H9 (cell line): ENCODE measurements around the gene TMEM119. TPM values are rescaled to one million over a fixed set of nuclear protein-coding genes. Genes with fewer than 3 reads are reported as not detected.

Experiments used
- DNase-seq: peaks from one replicate; pipeline ENCODE4 v3.0.0-alpha.2; 2017
- H2AFZ ChIP-seq: one replicate; pipeline ENCODE4 v1.6.1; 2013; ENCODE audit warnings: mild to moderate bottlenecking, low read length, control low read depth, moderate library complexity
- H2AK5ac ChIP-seq: 2 replicates; pipeline ENCODE4 v1.6.1; 2013; ENCODE audit warnings: low read length, control low read depth, mixed read lengths; ENCODE audit not compliant: insufficient read length
- H2BK120ac ChIP-seq: one replicate; pipeline ENCODE4 v1.6.1; 2013; ENCODE audit warnings: low read depth, mild to moderate bottlenecking, low read length, control low read depth, inconsistent platforms; ENCODE audit not compliant: poor library complexity, severe bottlenecking
- H2BK12ac ChIP-seq: 2 replicates; pipeline ENCODE4 v1.6.1; 2013; ENCODE audit warnings: low read length, control low read depth, mixed read lengths, low read depth; ENCODE audit not compliant: insufficient read length
- H2BK15ac ChIP-seq: 2 replicates; pipeline ENCODE4 v1.6.1; 2013; ENCODE audit warnings: low read depth, low read length, control low read depth
- H2BK20ac ChIP-seq: one replicate; pipeline ENCODE4 v1.6.1; 2013; ENCODE audit warnings: low read depth, mild to moderate bottlenecking, low read length, control low read depth, inconsistent platforms; ENCODE audit not compliant: poor library complexity, severe bottlenecking
- H2BK5ac ChIP-seq: 2 replicates; pipeline ENCODE4 v1.6.1; 2013; ENCODE audit warnings: low read length, control low read depth, mixed read lengths; ENCODE audit not compliant: insufficient read length
- H3K14ac ChIP-seq: 2 replicates; pipeline ENCODE4 v1.6.1; 2013; ENCODE audit warnings: low read length, control low read depth; ENCODE audit not compliant: insufficient read depth
- H3K18ac ChIP-seq: 2 replicates; pipeline ENCODE4 v1.6.1; 2013; ENCODE audit warnings: low read depth, mild to moderate bottlenecking, mixed read lengths, low read length, control low read depth; ENCODE audit not compliant: insufficient read length
- H3K23ac ChIP-seq: 2 replicates; pipeline ENCODE4 v1.6.1; 2013; ENCODE audit warnings: low read length, control low read depth, mixed read lengths, low read depth; ENCODE audit not compliant: insufficient read length
- H3K23me2 ChIP-seq: 2 replicates; pipeline ENCODE4 v1.6.1; 2013; ENCODE audit warnings: low read depth, mild to moderate bottlenecking, mixed read lengths, low read length, control low read depth; ENCODE audit not compliant: insufficient read length, poor library complexity, severe bottlenecking
- H3K27ac ChIP-seq: 2 replicates; pipeline ENCODE4 v1.5.1; 2013; ENCODE audit warnings: low read length, control low read depth, mixed read lengths, low read depth; ENCODE audit not compliant: insufficient read length
- H3K27me3 ChIP-seq: 2 replicates; pipeline ENCODE4 v1.6.1; 2013; ENCODE audit warnings: low read length, control low read depth, inconsistent platforms; ENCODE audit not compliant: insufficient read depth
- H3K4ac ChIP-seq: 2 replicates; pipeline ENCODE4 v1.6.1; 2013; ENCODE audit warnings: low read depth, mild to moderate bottlenecking, control low read depth, inconsistent platforms, low read length, moderate library complexity
- H3K4me1 ChIP-seq: 2 replicates; pipeline ENCODE4 v1.6.1; 2013; ENCODE audit warnings: low read length, control low read depth, inconsistent platforms; ENCODE audit not compliant: insufficient read depth
- H3K4me2 ChIP-seq: 2 replicates; pipeline ENCODE4 v1.6.1; 2013; ENCODE audit warnings: low read length, control low read depth, mixed read lengths; ENCODE audit not compliant: insufficient read length, insufficient read depth
- H3K56ac ChIP-seq: 2 replicates; pipeline ENCODE4 v1.6.1; 2013; ENCODE audit warnings: low read depth, mild to moderate bottlenecking, mixed read lengths, low read length, control low read depth; ENCODE audit not compliant: insufficient read length
- H3K79me1 ChIP-seq: 2 replicates; pipeline ENCODE4 v1.6.1; 2013; ENCODE audit warnings: low read depth, mild to moderate bottlenecking, moderate library complexity, low read length, control low read depth, inconsistent platforms; ENCODE audit not compliant: insufficient read depth, poor library complexity, severe bottlenecking
- H3K79me2 ChIP-seq: 2 replicates; pipeline ENCODE4 v1.6.1; 2013; ENCODE audit warnings: low read length, control low read depth, inconsistent platforms; ENCODE audit not compliant: insufficient read depth
- H3K9ac ChIP-seq: 2 replicates; pipeline ENCODE4 v1.6.1; 2013; ENCODE audit warnings: low read length, control low read depth, mixed read lengths; ENCODE audit not compliant: insufficient read length; ENCODE audit errors: extremely low read depth
- H3K9me3 ChIP-seq: one replicate; pipeline ENCODE4 v1.6.1; 2013; ENCODE audit warnings: low read depth, low read length, inconsistent platforms; ENCODE audit not compliant: control insufficient read depth
- H3T11ph ChIP-seq: one replicate; pipeline ENCODE4 v1.6.1; 2013; ENCODE audit warnings: mild to moderate bottlenecking, low read length, control low read depth, inconsistent platforms
- H4K20me1 ChIP-seq: one replicate; pipeline ENCODE4 v1.6.1; 2013; ENCODE audit not compliant: control insufficient read depth, insufficient read length, insufficient read depth
- H4K5ac ChIP-seq: 2 replicates; pipeline ENCODE4 v1.6.1; 2013; ENCODE audit warnings: low read depth, mild to moderate bottlenecking, mixed read lengths, low read length, control low read depth; ENCODE audit not compliant: insufficient read length
- H4K8ac ChIP-seq: replicated peaks from 2 replicates; pipeline ENCODE4 v1.6.1; 2013; ENCODE audit warnings: low read length, control low read depth, mixed read lengths, low read depth; ENCODE audit not compliant: insufficient read length
- H4K91ac ChIP-seq: 2 replicates; pipeline ENCODE4 v1.6.1; 2013; ENCODE audit warnings: low read depth, mild to moderate bottlenecking, moderate library complexity, mixed read lengths, low read length, control low read depth; ENCODE audit not compliant: insufficient read length
- H3K27ac Mint-ChIP-seq, 3 experiments: 2 replicates in 2 of 3; 3 replicates in 1 of 3; pipeline ENCODE4 v1.8.0; 2020 to 2021; ENCODE audit warnings: mixed read lengths in 3 of 3, mild to moderate bottlenecking in 1 of 3, moderate library complexity in 1 of 3
- H3K27me3 Mint-ChIP-seq: 2 replicates; pipeline ENCODE4 v1.8.0; 2021; ENCODE audit warnings: low read depth, mild to moderate bottlenecking, moderate library complexity, mixed read lengths
- H3K36me3 Mint-ChIP-seq, 3 experiments: 2 replicates in 2 of 3; 3 replicates in 1 of 3; pipeline ENCODE4 v1.8.0; 2020 to 2021; ENCODE audit warnings: low read depth in 3 of 3, mixed read lengths in 3 of 3; ENCODE audit not compliant: insufficient read depth in 1 of 3
- H3K4me1 Mint-ChIP-seq, 2 experiments: 2 replicates each; pipeline ENCODE4 v1.8.0; 2020; ENCODE audit warnings: mixed read lengths in 2 of 2
- H3K4me3 Mint-ChIP-seq, 2 experiments: 2 replicates in 1 of 2; 3 replicates in 1 of 2; pipeline ENCODE4 v1.8.0; 2020 to 2021; ENCODE audit warnings: mild to moderate bottlenecking in 2 of 2, mixed read lengths in 2 of 2, moderate library complexity in 1 of 2
- H3K9me3 Mint-ChIP-seq, 2 experiments: 2 replicates in 1 of 2; 3 replicates in 1 of 2; pipeline ENCODE4 v1.8.0; 2020; ENCODE audit warnings: mild to moderate bottlenecking in 2 of 2, mixed read lengths in 2 of 2, moderate library complexity in 1 of 2
- WGBS: extraction: QIAGEN DNeasy Blood & Tissue Kit; methylation state at CpG from one replicate; pipeline ENCODE4 v1.1.7; 2013; ENCODE audit warnings: missing lambda C conversion rate, low lambda C conversion rate, mixed read lengths; ENCODE audit not compliant: insufficient read length; ENCODE audit errors: extremely low coverage; 5-methylcytosine and 5-hydroxymethylcytosine counted together
- total RNA-seq: library from RNA; stranded (reverse); gene quantifications from 2 replicates; pipeline ENCODE4 v1.2.1, GENCODE V29; 2021
- TF ChIP-seq, protein P1 (sequence below): fragments of 200-600 bp; sonication (generic); conservative IDR thresholded peaks from 3 replicates; pipeline ENCODE4 v1.8.0; 2021; ENCODE audit warnings: antibody characterized with exemption, mild to moderate bottlenecking

TMEM119 gene
- total RNA-seq, 1 experiment from 2014 or later, result not detected

DNA sequence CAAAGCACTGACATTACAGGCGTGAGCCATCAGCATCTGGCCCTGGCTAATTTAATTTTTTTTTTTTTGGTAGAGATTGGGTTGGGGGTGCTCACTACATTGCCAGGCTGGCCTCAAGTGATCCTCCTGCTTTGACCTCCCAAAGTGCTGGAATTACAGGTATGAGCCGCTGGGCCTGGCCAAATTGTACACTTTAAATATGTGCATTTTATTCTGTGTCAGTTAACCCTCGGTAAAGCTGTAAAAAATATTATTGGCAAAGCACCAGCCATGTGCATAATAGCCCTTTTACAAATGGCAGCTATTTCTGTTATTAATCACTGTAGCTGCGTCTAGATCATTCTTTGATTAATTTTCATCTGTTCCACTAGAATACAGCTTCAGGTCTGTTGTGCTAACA lies 12.0 kb downstream of the TMEM119 start:
- H3K4me1 ChIP-seq, result no peaks in the 10 kb centered on the region
- no peak overlapping the region for H3K23ac ChIP-seq
- H3K18ac ChIP-seq, result no peak overlapping the region
- H2AK5ac ChIP-seq, result no peak overlapping the region
- no peak overlapping the region for H3T11ph ChIP-seq
- no peaks in the 10 kb centered on the region for H3K79me1 ChIP-seq
- TF ChIP-seq, protein P1, sequence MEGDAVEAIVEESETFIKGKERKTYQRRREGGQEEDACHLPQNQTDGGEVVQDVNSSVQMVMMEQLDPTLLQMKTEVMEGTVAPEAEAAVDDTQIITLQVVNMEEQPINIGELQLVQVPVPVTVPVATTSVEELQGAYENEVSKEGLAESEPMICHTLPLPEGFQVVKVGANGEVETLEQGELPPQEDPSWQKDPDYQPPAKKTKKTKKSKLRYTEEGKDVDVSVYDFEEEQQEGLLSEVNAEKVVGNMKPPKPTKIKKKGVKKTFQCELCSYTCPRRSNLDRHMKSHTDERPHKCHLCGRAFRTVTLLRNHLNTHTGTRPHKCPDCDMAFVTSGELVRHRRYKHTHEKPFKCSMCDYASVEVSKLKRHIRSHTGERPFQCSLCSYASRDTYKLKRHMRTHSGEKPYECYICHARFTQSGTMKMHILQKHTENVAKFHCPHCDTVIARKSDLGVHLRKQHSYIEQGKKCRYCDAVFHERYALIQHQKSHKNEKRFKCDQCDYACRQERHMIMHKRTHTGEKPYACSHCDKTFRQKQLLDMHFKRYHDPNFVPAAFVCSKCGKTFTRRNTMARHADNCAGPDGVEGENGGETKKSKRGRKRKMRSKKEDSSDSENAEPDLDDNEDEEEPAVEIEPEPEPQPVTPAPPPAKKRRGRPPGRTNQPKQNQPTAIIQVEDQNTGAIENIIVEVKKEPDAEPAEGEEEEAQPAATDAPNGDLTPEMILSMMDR, result no peak
- peak overlapping the region; percentile 68 for H4K8ac ChIP-seq
- DNase-seq, result no peak
- no peak overlapping the region for H2BK15ac ChIP-seq
- H3K4me1 Mint-ChIP-seq, result peaks cover 12 to 29% of the 10 kb centered on the region in 2 experiments
- no peak overlapping the region for H3K27ac Mint-ChIP-seq
- H3K56ac ChIP-seq, result no peak overlapping the region
- H3K27me3 Mint-ChIP-seq, result no peaks in the 10 kb centered on the region
- H3K23me2 ChIP-seq, result no peaks in the 10 kb centered on the region
- no peak overlapping the region for H4K5ac ChIP-seq
- H2AFZ ChIP-seq, result no peak overlapping the region
- no peaks in the 10 kb centered on the region for H3K79me2 ChIP-seq
- H3K27ac ChIP-seq, result no peak overlapping the region
- H3K9me3 ChIP-seq, result no peaks in the 10 kb centered on the region
- no peak overlapping the region for H2BK120ac ChIP-seq
- no peak overlapping the region for H3K14ac ChIP-seq
- H3K27me3 ChIP-seq, result no peaks in the 10 kb centered on the region
- no peak overlapping the region for H3K4me2 ChIP-seq
- no peak overlapping the region for H3K4ac ChIP-seq
- no peak overlapping the region for H2BK5ac ChIP-seq
- no CpG with 5 or more reads among the region's 4 CpGs for WGBS
- no peaks in the 10 kb centered on the region for H4K20me1 ChIP-seq
- no peak overlapping the region for H3K9ac ChIP-seq
- H3K9me3 Mint-ChIP-seq, result no peaks in the 10 kb centered on the region
- no peak overlapping the region for H2BK20ac ChIP-seq
- no peak overlapping the region for H4K91ac ChIP-seq
- no peaks in the 10 kb centered on the region for H3K36me3 Mint-ChIP-seq
- H2BK12ac ChIP-seq, result no peak overlapping the region
- H3K4me3 Mint-ChIP-seq, result no peak overlapping the region
